PC-3 (cell line): ENCODE data around the gene MGAT4B.

Experiments
- CTCF ChIP-seq: fragments of 300-600 bp; sonication (generic); conservative IDR thresholded peaks from 2 replicates; pipeline ENCODE4 v1.5.1; 2017; ENCODE audit warnings: antibody characterized with exemption, low read depth, mild to moderate bottlenecking, low read length
- EZH2 ChIP-seq: fragments of 300-600 bp; sonication (generic); IDR thresholded peaks from one replicate; pipeline ENCODE4 v1.6.1; 2017; ENCODE audit warnings: antibody characterized with exemption, mild to moderate bottlenecking, low read length; ENCODE audit not compliant: unreplicated experiment
- EZH2phosphoT487 ChIP-seq: fragments of 300-600 bp; sonication (generic); IDR thresholded peaks from 2 replicates; pipeline ENCODE4 v1.6.1; 2018; ENCODE audit warnings: mild to moderate bottlenecking, antibody characterized with exemption, low read length, borderline replicate concordance

DNA sequence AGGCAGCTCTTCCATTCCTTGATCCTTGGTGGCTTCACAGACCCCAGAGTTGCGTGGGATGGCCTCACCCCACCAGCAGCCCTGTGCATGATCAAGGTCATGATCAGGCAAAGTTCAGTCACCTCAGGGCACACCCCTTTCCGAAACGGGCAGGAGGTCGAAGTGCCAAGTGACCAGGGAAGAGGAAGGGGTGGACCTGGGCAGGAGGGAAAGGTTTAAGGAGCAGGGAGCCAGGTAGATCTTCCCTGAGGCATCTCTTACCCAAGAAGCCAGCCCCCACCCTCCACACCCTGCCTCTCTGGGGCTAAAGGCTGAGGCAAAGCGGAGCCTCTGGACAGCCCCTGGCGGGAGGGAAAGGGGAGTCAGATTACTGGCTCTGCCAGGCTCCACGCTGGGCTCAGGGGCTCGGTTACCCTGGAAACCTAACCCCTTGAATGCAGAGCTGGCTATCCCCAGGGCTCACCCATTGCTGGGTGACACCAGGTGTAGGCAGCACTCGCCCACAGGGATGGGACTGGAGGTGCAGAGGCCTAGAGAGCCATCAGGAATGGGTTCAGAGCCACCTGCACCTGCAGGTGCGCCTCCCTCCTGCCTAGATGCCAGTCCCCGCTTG lies 3.6 kb downstream of the MGAT4B start:
- no peak for TF ChIP-seq CTCF
- TF ChIP-seq EZH2phosphoT487, result no peak
- no peak for TF ChIP-seq EZH2
